ENCODE results near the gene BZW2. TPM values are rescaled to one million over a fixed set of nuclear protein-coding genes. Genes with fewer than 3 reads are reported as not detected.

The BZW2 gene
- 126 and 131 TPM in 2 replicates for total RNA-seq (2014; rRNA removed; shearing (Covaris generic))
- polyA plus RNA-seq (2015; cell fraction: cytosol; rRNA removed), result 159 and 191 TPM in 2 replicates
- polyA plus RNA-seq (2015; cell fraction: nucleus; rRNA removed), result 83.2 and 89.5 TPM in 2 replicates

DNA sequence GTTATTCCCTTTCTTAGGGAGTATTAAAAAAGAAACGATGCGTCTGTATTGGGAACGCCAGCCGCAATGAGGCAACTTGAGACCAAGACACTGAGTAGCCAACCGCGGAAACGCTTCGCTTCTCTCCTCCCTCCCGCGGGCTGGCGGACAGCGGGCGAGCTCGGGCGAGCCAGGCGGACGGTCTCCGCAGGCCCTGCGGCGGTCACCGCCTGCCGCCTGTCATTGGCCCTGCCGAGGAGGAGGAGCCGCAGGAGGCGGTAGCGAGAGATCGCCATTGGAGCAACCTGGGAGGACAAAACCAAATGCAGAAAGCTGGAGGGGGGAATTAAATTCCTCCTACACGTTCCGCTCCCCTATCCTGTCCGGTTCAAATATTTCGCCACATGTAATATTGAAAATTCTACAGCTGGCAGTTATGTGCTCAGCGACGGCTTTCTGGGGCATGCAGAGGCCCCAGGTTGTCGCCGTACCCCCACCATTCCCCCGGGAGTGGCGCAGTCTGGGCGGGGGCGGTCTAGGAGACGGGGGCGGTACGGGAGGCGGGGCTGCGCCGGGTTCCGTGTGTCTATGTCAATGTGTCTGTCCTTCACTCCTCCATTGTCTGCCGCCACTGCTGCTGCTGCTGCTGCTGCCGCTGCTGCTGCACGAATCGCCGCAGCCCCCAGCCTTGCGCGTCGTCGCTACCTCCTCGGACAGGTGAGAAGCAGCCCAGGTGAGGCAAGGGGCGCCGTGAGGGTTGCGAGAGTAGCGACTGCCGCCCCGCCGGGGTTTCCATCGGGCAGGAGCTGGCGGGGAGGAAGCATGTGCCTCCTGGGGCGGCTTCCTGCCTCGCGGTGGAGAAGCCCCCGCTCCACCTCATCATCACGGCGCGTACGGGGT is at the start of gene BZW2, which contains the start of gene ANKMY2:
Gene BZW2 (plus strand): TSS at position 589 of the 879 bp plus-strand sequence. CDS start 19,263 bp downstream, outside the sequence.
Gene ANKMY2 (minus strand): TSS at position 162 of the 879 bp plus-strand sequence. CDS start 181 bp downstream, outside the sequence.
- in situ Hi-C loops (cut with HindIII; ENCODE audit: low pct_unique_long_range_greater_than_20kb, low sequenced_read_pairs), result no loop called here
- peak; percentile 98 for DNase-seq (ENCODE audit: low read depth, low spot score)

DNA sequence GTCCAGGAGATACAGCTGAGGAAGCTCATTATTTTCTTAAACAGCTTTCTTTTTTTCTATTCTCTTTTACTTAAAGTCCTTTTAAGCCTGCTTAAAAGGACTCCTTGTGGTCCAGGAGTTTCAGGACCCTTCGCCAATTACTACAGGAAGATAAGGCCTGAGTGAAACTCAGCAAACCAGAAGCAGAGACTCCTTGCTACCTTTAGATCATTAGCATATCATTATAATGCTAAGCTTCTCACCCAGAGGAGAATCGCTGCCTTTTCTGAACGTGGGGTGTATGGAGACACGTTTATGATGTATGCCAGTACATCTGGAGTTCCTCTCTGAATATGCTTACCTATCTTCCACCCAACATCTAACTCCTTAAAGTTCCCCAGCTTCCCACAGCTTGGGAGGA is 48.0 kb upstream of the BZW2 start:
- in situ Hi-C loops (cut with HindIII; ENCODE audit: low pct_unique_long_range_greater_than_20kb, low sequenced_read_pairs), result no loop called here
- no peak for DNase-seq (ENCODE audit: low read depth, low spot score)

DNA sequence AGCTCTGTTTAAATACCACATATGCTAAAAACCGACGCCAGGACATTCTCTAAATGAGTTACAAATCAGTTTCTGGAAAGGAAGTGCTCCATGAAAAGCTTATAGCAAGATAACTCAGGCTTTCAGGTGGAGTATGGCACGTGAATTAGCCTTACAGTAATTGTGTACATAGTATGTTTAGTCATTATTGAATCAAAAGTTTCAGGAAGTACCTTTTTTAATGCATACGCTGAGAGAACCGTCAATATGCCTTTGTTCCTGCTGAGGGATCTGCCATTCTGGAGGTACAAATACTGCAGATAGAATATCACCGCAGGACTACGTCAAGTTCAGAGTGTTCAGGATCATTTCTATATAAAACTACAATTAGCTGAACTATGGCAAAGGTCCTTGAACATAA is 46.1 kb upstream of the BZW2 start:
- no peak for DNase-seq (ENCODE audit: low read depth, low spot score)
- in situ Hi-C loops (cut with HindIII; ENCODE audit: low pct_unique_long_range_greater_than_20kb, low sequenced_read_pairs), result no loop called here

DNA sequence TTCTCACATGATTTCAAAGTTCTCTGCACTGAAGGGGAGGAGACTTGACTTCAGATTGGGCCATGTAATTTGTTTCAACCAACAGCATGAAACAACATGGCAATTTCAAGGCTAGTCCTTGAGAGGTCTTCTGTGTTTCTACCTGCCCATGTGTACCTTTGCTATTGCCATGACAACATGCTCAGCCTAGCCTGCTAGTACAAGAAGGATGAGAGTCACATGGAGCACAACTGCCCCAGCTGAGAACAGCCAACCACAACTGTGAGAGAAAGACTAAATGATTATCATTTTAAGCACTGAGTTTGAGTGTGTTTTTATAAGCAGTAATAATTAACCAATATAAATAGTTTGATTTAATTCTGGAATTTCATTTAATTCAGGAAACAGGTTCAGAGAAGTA is 42.3 kb upstream of the BZW2 start:
- DNase-seq (ENCODE audit: low read depth, low spot score), result no peak
- in situ Hi-C loops (cut with HindIII; ENCODE audit: low pct_unique_long_range_greater_than_20kb, low sequenced_read_pairs), result no loop called here

DNA sequence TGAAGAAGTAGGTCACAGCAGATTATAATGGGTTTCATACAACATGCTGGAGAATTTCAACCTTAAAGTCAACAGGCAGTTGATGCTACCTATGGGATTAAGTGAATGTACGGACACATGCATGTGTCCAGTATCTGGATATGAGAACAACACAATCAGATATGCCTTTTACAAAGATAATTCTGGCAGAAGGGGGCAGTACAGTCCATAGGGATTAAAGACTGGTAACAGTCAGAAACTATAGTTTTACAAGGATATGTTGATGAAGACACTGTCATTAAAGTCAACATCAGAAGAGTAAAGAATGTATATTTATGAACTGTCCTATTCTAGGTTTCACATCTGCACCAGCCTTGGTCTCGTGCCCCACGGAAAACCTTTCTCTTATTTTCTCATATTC is 41.9 kb upstream of the BZW2 start:
- DNase-seq (ENCODE audit: low read depth, low spot score), result peak; percentile 59
- in situ Hi-C loops (cut with HindIII; ENCODE audit: low pct_unique_long_range_greater_than_20kb, low sequenced_read_pairs), result no loop called here

DNA sequence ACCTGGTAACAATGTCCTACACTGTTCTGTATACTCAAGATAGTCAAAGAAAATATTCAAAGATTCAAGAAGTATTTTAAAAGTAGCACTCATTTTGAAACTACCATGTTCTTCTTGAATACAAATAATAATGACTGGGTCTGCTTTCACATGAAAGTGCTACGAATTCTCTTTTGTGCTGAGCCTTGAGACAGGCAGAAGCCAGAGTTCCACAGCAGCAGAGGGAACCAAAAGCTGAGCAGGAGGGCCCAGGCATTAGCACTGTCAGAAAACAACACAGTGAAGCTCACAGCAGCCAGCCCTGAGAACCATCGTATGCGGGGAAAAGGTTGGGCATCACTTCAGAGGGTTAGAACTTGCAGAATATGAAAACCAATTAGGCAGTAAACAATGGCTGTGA is 39.3 kb upstream of the BZW2 start:
- in situ Hi-C loops (cut with HindIII; ENCODE audit: low pct_unique_long_range_greater_than_20kb, low sequenced_read_pairs), result no loop called here
- no peak for DNase-seq (ENCODE audit: low read depth, low spot score)

DNA sequence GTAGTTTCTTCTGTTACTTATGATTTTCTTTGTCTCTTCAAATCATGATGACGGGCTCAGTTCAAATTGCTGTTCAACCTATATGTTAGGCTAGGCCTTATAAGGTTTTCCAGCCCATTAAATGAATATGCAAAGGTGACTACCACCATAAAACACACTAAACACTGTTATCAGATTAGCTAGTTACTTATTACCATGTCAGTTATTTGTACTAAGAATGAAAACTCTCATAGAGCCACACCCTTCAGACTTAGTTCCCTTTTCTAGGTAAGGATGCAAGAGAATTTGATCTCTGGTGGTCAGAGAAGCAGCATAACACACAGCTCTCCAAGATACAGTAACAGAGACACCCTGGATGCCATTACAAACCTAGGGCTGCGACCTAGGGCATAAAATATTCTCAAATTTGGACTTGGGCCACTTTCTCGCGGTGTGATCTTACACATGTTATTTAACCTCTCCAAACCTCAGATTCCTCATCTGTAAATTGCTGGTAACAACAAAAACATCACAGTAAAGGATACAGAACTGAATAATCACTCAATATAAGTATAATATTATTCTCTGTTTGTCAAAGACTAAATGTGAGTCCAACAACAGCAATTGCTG is 36.0 kb upstream of the BZW2 start:
- no peak for DNase-seq (ENCODE audit: low read depth, low spot score)

DNA sequence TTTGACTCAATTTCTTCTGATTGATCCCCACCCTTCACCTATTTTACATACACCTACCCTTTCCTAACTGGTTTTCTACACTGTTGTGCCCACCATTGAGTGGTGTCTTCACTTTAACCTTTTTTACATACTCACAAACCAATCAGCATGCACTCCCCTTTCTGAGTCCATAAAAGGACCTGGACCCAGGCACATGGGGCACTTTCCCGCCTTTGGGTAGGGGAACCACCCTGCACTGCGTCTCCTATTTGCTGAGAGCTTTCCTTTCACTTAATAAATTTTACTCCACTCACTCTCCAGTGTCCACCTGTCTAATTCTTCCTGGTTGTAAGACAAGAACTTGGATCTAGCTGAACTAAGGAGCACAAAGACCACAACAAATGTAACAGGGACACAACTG is 34.3 kb upstream of the BZW2 start:
- DNase-seq (ENCODE audit: low read depth, low spot score), result no peak
- in situ Hi-C loops (cut with HindIII; ENCODE audit: low pct_unique_long_range_greater_than_20kb, low sequenced_read_pairs), result no loop called here

More for the DNA sequence above, 36.0 kb upstream of the BZW2 start:
- in situ Hi-C loops (cut with HindIII; ENCODE audit: low pct_unique_long_range_greater_than_20kb, low sequenced_read_pairs), result no loop called here

DNA sequence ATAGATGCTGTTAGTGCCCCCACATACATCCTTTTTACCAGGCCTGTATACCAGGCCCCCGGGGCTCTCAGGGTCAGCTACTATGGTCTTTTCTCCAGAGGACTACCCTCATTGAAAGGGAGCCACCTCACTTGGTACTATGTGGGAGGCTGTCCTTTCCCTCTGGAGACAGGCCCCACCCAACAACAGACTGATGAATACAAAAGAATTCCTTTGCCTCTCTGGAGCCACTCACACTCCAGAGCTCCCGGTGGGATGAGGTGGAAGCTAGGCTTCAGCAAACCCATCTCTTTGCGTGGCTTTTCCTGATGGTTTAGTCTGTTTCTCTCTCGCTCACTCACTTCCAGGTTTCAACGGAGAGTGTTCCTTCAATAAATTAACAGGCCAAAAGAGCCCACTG is 30.8 kb upstream of the BZW2 start:
- in situ Hi-C loops (cut with HindIII; ENCODE audit: low pct_unique_long_range_greater_than_20kb, low sequenced_read_pairs), result no loop called here
- DNase-seq (ENCODE audit: low read depth, low spot score), result no peak

DNA sequence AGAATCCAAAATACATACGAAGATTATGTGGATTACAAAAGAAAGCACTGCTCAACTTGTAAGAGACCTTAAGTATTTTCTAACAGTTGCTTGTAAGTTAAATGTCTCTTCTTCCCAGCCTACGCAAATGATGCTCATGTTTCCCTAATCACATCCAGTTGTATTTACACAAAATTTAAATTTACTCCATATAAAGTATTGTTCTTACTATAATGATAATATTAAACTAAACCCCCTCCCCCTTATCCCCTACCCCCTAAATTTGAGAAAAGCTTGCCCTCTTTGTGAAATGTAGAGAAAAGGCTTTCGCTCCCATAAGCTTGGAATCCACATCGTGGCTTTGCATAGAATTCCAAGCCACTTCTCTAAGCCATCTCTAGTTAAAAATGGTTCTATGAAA is 29.9 kb upstream of the BZW2 start:
- no peak for DNase-seq (ENCODE audit: low read depth, low spot score)
- in situ Hi-C loops (cut with HindIII; ENCODE audit: low pct_unique_long_range_greater_than_20kb, low sequenced_read_pairs), result no loop called here

DNA sequence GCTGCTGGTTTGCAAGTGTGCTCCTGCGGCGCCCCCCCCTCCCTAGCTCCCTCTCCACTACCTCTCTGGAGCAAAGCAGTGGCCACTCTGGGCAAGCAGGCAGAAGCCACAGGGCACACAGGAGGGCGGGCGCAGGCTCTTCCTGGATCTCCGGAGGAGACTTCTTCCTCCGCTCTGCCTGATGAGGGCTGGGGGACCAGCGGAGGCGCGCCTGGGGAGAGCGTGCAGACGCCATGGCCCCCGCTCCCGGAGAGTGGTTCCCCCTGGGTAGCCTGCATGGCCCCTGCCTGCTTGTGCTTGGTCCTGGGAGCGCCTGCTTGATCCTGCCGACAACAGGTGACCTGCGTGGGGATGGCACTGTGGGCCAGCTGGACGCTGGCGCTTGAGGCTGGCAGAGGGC is 29.4 kb upstream of the BZW2 start:
- no peak for DNase-seq (ENCODE audit: low read depth, low spot score)
- in situ Hi-C loops (cut with HindIII; ENCODE audit: low pct_unique_long_range_greater_than_20kb, low sequenced_read_pairs), result no loop called here

DNA sequence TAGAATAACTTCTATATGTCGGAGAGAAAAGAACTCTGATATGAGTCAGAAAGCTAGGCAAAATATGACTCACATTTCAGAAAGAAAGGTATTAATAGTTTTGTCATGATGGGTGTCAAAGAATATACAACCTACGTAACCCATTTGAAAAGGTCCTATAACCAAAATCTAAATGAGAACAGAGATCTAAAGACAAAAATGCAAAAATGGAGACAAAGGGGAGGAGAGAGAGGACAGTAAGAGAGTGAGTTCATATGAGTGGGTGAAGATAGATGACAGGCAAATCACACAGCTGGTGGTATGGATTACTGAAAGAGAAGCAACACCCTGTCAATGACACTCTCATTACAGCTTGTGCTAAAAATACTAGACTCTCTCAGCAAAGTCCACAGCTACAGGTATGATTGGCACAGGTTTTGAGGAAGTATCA is 26.0 kb upstream of the BZW2 start:
- in situ Hi-C loops (cut with HindIII; ENCODE audit: low pct_unique_long_range_greater_than_20kb, low sequenced_read_pairs), result no loop called here
- no peak for DNase-seq (ENCODE audit: low read depth, low spot score)

DNA sequence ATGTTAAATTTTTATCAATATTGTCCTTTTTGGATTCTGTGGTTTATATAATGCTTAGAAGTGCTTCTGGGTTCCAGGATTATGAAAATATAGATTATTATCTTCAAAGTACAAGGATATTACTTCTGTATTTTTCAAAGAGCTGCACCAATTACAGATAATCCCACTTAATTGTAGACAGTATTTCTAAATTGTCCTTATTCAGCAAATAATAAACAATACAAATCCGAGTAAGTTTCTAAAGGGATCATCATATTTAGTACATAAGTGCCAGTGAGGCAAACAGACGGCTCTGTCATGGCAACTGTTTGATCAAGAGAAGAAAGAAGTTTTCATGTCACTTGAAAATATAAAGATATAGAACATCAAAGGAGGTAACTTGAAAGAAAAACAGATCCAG is 19.6 kb upstream of the BZW2 start:
- in situ Hi-C loops (cut with HindIII; ENCODE audit: low pct_unique_long_range_greater_than_20kb, low sequenced_read_pairs), result no loop called here
- no peak for DNase-seq (ENCODE audit: low read depth, low spot score)

DNA sequence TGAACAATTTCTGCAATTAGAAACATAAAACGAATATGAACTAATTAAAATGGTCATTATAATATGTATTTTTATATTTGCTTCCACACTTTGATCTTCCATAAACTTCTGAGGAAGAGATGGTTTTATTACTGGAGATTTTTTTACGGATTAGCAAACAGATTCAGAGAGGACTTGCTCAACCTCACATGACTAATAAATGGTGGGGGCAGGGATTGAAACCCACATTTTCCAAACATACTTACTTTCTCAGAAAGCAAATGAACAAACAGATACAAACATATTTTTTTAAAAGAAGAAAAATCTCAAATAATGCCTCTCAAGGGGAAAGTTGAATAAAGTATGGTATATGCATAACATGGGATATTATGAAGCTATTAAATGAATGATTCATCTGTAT is 18.7 kb upstream of the BZW2 start:
- DNase-seq (ENCODE audit: low read depth, low spot score), result no peak
- in situ Hi-C loops (cut with HindIII; ENCODE audit: low pct_unique_long_range_greater_than_20kb, low sequenced_read_pairs), result no loop called here

DNA sequence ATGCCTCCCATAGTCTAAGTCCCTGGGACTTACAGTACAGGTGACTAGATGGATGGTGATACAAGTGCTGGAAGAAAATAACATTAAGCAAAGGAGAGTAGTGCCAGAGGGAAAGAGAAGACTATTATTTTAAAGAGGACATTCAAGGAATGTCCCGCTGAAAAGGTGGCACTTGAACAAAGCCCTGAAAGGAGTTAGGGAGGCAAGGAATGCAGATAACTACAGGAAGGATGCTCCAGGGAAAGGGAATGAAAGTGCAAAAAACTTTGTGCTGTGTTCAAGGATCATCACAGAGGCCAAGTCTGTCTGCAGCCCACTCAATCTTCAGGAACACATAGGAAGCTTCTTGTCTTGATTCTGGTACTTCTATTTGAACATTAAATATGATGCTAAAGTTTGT is 15.3 kb upstream of the BZW2 start:
- in situ Hi-C loops (cut with HindIII; ENCODE audit: low pct_unique_long_range_greater_than_20kb, low sequenced_read_pairs), result no loop called here
- DNase-seq (ENCODE audit: low read depth, low spot score), result no peak

DNA sequence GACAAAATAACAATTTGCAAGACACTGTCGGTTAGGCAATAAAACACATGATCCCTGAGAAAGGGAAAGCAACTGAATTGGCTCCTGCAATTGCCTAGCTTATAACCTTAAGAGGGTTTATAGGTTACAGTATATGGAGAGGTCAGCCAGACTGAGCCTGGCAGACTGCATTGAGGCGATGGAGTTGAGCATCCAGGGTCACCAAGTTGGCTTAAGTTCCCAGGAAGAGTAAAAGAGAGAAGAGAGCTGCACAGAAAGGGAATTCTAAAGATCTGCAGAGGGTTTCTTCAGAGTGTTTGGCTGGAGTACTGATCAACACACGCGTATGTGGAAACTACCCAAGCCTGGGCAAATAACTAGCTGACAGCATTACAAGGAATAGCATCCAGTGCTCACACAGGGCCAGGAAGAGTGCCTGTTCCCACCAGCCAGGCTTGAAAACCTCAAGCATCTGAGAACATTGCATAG is 11.7 kb upstream of the BZW2 start:
- no peak for DNase-seq (ENCODE audit: low read depth, low spot score)
- in situ Hi-C loops (cut with HindIII; ENCODE audit: low pct_unique_long_range_greater_than_20kb, low sequenced_read_pairs), result no loop called here

DNA sequence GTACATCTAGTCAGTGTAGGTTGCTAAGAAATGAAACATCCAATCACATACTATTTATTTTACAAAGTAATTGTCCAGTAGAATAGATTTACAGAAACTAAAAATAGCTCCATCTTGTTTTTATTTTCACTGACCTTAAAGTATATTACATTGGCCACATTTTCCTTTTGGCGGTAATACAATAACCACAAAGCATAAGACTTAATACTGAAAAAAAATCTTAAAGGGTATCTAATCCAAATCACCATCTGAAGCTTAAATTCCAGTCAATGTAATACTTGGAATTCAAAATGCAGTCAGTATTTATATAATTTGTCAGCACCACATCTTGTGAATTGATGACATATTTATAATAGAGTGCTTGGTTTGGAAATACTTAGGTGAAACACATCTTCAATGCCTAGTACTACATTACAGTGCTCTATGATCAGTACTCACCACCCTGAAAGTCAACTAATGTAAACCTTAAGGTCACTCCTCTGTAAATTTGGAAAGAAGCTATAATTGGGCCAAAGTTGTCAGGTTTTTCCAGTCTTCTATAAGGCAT is 9.4 kb upstream of the BZW2 start:
- in situ Hi-C loops (cut with HindIII; ENCODE audit: low pct_unique_long_range_greater_than_20kb, low sequenced_read_pairs), result no loop called here
- DNase-seq (ENCODE audit: low read depth, low spot score), result no peak

DNA sequence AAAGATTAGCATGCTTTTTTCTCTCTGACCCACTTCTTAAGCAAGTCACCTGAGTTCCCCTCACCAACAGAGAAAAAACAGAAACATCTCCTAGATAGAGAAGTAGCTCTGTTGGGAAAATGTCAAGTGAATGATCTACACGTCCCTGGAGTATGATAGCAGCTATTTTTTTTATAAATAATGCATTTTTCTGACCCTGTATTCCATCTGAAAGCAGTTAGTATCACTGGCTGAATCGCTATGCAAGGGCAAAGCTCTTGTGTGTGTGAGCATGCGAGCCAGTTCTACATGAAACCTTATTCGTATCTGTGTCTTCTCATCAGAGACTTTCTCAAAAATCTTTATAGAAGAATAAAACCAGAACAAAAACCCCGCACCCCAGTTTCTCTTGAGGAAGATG is 8.6 kb upstream of the BZW2 start:
- DNase-seq (ENCODE audit: low read depth, low spot score), result no peak
- in situ Hi-C loops (cut with HindIII; ENCODE audit: low pct_unique_long_range_greater_than_20kb, low sequenced_read_pairs), result no loop called here

All from SK-MEL-5 (cell line).